GM18873 (cell line): Measurements from ENCODE around the gene FCGR3B.
"Not testable (repeated sequence)": the region's sequence is repeated elsewhere in the genome, so short reads cannot be mapped to it uniquely, and the experiment has no call there.

Experiments used
- ATAC-seq: cut with Tn5 transposase; IDR thresholded peaks from one replicate; pipeline ENCODE4 v1.9.1; 2021; ENCODE audit warnings: mild to moderate bottlenecking, moderate library complexity, moderate number of reproducible peaks; ENCODE audit not compliant: unreplicated experiment, low FRiP score

Gene FCGR3B

GRCh38 chr1:161606541-161607336, 24.2 kb downstream of the FCGR3B start:
- not testable (repeated sequence) for ATAC-seq

GRCh38 chr1:161605762-161606540, 25.0 kb downstream of the FCGR3B start:
- not testable (repeated sequence) for ATAC-seq

GRCh38 chr1:161605024-161605423, 26.0 kb downstream of the FCGR3B start:
- ATAC-seq, result not testable (repeated sequence)

- ATAC-seq, result not testable (repeated sequence)
Observed at GRCh38 chr1:161597077-161597476, 33.9 kb downstream of the FCGR3B start.

- not testable (repeated sequence) for ATAC-seq
Observed at GRCh38 chr1:161595583-161595982, 35.4 kb downstream of the FCGR3B start.

- not testable (repeated sequence) for ATAC-seq
Observed at GRCh38 chr1:161595173-161595572, 35.8 kb downstream of the FCGR3B start.

- ATAC-seq, result not testable (repeated sequence)
Observed at GRCh38 chr1:161594269-161594984, 36.5 kb downstream of the FCGR3B start.

- not testable (repeated sequence) for ATAC-seq
Observed at GRCh38 chr1:161593092-161593755, 37.8 kb downstream of the FCGR3B start.

- ATAC-seq, result not testable (repeated sequence)
Observed at GRCh38 chr1:161592586-161592985, 38.4 kb downstream of the FCGR3B start.

- not testable (repeated sequence) for ATAC-seq
Observed at GRCh38 chr1:161589920-161590319, 41.1 kb downstream of the FCGR3B start.

- ATAC-seq, result not testable (repeated sequence)
Observed at GRCh38 chr1:161589365-161589764, 41.6 kb downstream of the FCGR3B start.

- not testable (repeated sequence) for ATAC-seq
Observed at GRCh38 chr1:161588596-161588995, 42.4 kb downstream of the FCGR3B start.

- ATAC-seq, result not testable (repeated sequence)
Observed at GRCh38 chr1:161582882-161583281, 48.1 kb downstream of the FCGR3B start.

- peak; percentile 70 for ATAC-seq
Observed at GRCh38 chr1:161580879-161581537, 50.0 kb downstream of the FCGR3B start.

GRCh38 chr1:161579856-161580507, 51.0 kb downstream of the FCGR3B start:
- not testable (repeated sequence) for ATAC-seq

- ATAC-seq, result not testable (repeated sequence)
Observed at GRCh38 chr1:161576676-161577075, 54.3 kb downstream of the FCGR3B start.
